K562 (cell line): ENCODE data around the gene CTCFL. TPM values are rescaled to one million over a fixed set of nuclear protein-coding genes. Genes with fewer than 3 reads are reported as not detected.

Experiments used
- ATAC-seq: fragments of 200-7000 bp; cut with Tn5 transposase; 3 replicates; pipeline ENCODE4 v1.9.1; 2020; ENCODE audit warnings: moderate library complexity
- BruUV-seq: library from RNA; stranded (reverse); fragments of 400-500 nt; replicated peaks from 2 replicates; lab custom pipeline; 2021; lab: Mats Ljungman, UMichigan
- CTCF ChIA-PET: fragments of 300-600 bp; formaldehyde crosslinking; extraction: SDS; loops from one replicate; lab custom pipeline; 2021; ENCODE audit warnings: low intra/inter-chr PET ratio; lab: Yijun Ruan, JAX
- POLR2A ChIA-PET: fragments of 300-600, 350-650 bp; sonication (Branson Sonifier 250); formaldehyde crosslinking; extraction: SDS; loops from one replicate; lab custom pipeline; 2021; ENCODE audit warnings: antibody characterized with exemption, inconsistent platforms; lab: Yijun Ruan, JAX
- DNase-seq, 4 experiments: peaks; one replicate each; pipeline versions ENCODE4 v3.0.0 to v3.0.0-alpha.2; 2011 to 2018; ENCODE audit warnings: low spot score in 3 of 4, mixed read lengths in 3 of 4; ENCODE audit errors: extremely low read depth in 1 of 4
- FAIRE-seq: peaks from 2 replicates; lab custom pipeline; 2011; peaks lifted over from hg19 to GRCh38; lab: Jason Lieb, UNC
- H2AFZ ChIP-seq: 2 replicates; pipeline ENCODE4 v1.6.0; 2011; ENCODE audit warnings: low read depth, low read length, control low read depth, inconsistent platforms
- H3K27ac ChIP-seq: fragments of 200-600 bp; 3 replicates; pipeline ENCODE4 v1.8.0; 2011; ENCODE audit warnings: low read depth, mild to moderate bottlenecking, control low read depth, inconsistent platforms, low read length, moderate library complexity, mixed read lengths; ENCODE audit errors: extremely low read depth
- H3K27me3 ChIP-seq, 2 experiments: fragments of 300-600 bp in 1 of 2; 2 replicates in 1 of 2; 3 replicates in 1 of 2; pipeline versions ENCODE4 v1.6.0 to v1.8.0; 2011; ENCODE audit warnings: inconsistent platforms in 2 of 2, low read length in 2 of 2, mild to moderate bottlenecking in 1 of 2, mixed read lengths in 1 of 2, moderate library complexity in 1 of 2; ENCODE audit not compliant: control insufficient read depth in 2 of 2, insufficient read depth in 2 of 2
- H3K36me3 ChIP-seq: fragments of 300-600 bp; 3 replicates; pipeline ENCODE4 v1.8.0; 2011; ENCODE audit warnings: mild to moderate bottlenecking, low read length, inconsistent platforms; ENCODE audit not compliant: control insufficient read depth, insufficient read depth
- H3K4me1 ChIP-seq, 2 experiments: fragments of 200-600 bp in 1 of 2; replicated peaks in 1 of 2; 2 replicates in 1 of 2; 3 replicates in 1 of 2; pipeline versions ENCODE4 v1.5.1 to v1.8.0; 2011; ENCODE audit warnings: inconsistent platforms in 2 of 2, low read length in 2 of 2, mild to moderate bottlenecking in 1 of 2, mixed read lengths in 1 of 2, moderate library complexity in 1 of 2; ENCODE audit not compliant: control insufficient read depth in 2 of 2, insufficient read depth in 2 of 2
- H3K4me2 ChIP-seq: 2 replicates; pipeline ENCODE4 v1.6.1; 2011; ENCODE audit warnings: low read length, control low read depth, inconsistent platforms, mixed read lengths; ENCODE audit not compliant: insufficient read depth
- H3K4me3 ChIP-seq: fragments of 200-600 bp; sonication (generic), shearing (Covaris generic); 2 replicates; pipeline ENCODE4 v1.5.1; 2016; ENCODE audit warnings: control low read depth, inconsistent platforms
- H3K79me2 ChIP-seq: fragments of 200-600 bp; 3 replicates; pipeline ENCODE4 v1.8.0; 2011; ENCODE audit warnings: low read length, inconsistent platforms; ENCODE audit not compliant: control insufficient read depth, insufficient read depth
- H3K9ac ChIP-seq, 2 experiments: 2 replicates each; pipeline versions ENCODE4 v1.6.0 to v1.6.1; 2011; ENCODE audit warnings: low read depth in 2 of 2, low read length in 2 of 2, control low read depth in 1 of 2, inconsistent platforms in 1 of 2, mild to moderate bottlenecking in 1 of 2, mixed read lengths in 1 of 2; ENCODE audit not compliant: insufficient read depth in 1 of 2
- H3K9me1 ChIP-seq: one replicate; pipeline ENCODE4 v1.6.0; 2011; ENCODE audit warnings: inconsistent platforms, mild to moderate bottlenecking, low read length, moderate library complexity; ENCODE audit not compliant: control insufficient read depth, insufficient read depth
- H3K9me3 ChIP-seq: replicated peaks from 2 replicates; pipeline ENCODE4 v1.5.1; 2011; ENCODE audit warnings: low read depth, low read length, inconsistent platforms; ENCODE audit not compliant: control insufficient read depth, insufficient read depth
- H4K20me1 ChIP-seq: replicated peaks from 2 replicates; pipeline ENCODE4 v1.6.1; 2011; ENCODE audit warnings: low read length, inconsistent platforms, mixed read lengths; ENCODE audit not compliant: control insufficient read depth, insufficient read depth
- MAZ ChIP-seq, 2 experiments: fragments of 450-650 bp in 1 of 2; sonication (generic) in 1 of 2; formaldehyde crosslinking; IDR thresholded peaks in 1 of 2; conservative IDR thresholded peaks in 1 of 2; 2 replicates each; pipeline versions ENCODE4 v1.4.0 to v1.5.0; 2020; ENCODE audit warnings: mild to moderate bottlenecking in 1 of 2, missing genetic modification reagents in 1 of 2
- PTRF ChIP-seq: fragments of 450-650 bp; IDR thresholded peaks from 2 replicates; pipeline ENCODE4 v1.6.1; 2016; ENCODE audit warnings: mild to moderate bottlenecking, missing genetic modification characterization, missing compliant biosample characterization
- SPI1 ChIP-seq: IDR thresholded peaks from 2 replicates; pipeline ENCODE4 v1.6.1; 2011; ENCODE audit warnings: low read depth, low read length, control low read depth, borderline replicate concordance
- WGBS: fragments of 100-300 bp; shearing (Covaris generic); methylation state at CpG from one replicate; pipeline ENCODE4 v1.1.6; 2016; ENCODE audit warnings: low coverage, mixed read lengths; ENCODE audit not compliant: insufficient coverage; ENCODE audit errors: missing lambda C conversion rate; 5-methylcytosine and 5-hydroxymethylcytosine counted together
- in situ Hi-C: fragments of 300-500 bp; cut with MboI; formaldehyde crosslinking; loops from 4 replicates; pipeline ENCODE4 v1.15.0; 2018; ENCODE audit warnings: inconsistent platforms, mixed read lengths
- intact Hi-C: fragments of 100-400 bp; cut with micrococcal nuclease; formaldehyde crosslinking; loops from 2 replicates; pipeline ENCODE4 v1.14.2; 2022
- polyA plus RNA-seq, 8 experiments: library from polyadenylated mRNA; depleted of rRNA in 4 of 8; stranded (reverse) in 5 of 8; unstranded in 3 of 8; fragments of >200 nt; fragmentation: Nextera tagmentation in 2 of 8; fragmentation: Illumina TruSeq in 1 of 8; extraction: Ambion mirVana in 2 of 8; extraction: Trizol in 1 of 8; gene quantifications; 2 replicates each; pipeline versions ENCODE4 v1.2.1 to v1.2.3, GENCODE V29; 2011 to 2014; ENCODE audit warnings: inconsistent platforms in 1 of 8, missing spikeins in 1 of 8
- total RNA-seq, 7 experiments: library from RNA; depleted of rRNA in 6 of 7; stranded (reverse); fragments of >200 nt in 6 of 7; fragmentation: Illumina TruSeq in 2 of 7; extraction: Trizol in 2 of 7; gene quantifications; 2 replicates each; pipeline versions ENCODE4 v1.2.1 to v1.2.3, GENCODE V29; 2011 to 2021; ENCODE audit warnings: low replicate concordance in 1 of 7
- TF ChIP-seq, protein P1 (sequence below): fragments of 450-650 bp; IDR thresholded peaks from 2 replicates; pipeline ENCODE4 v1.7.0; 2016; ENCODE audit warnings: borderline replicate concordance

The CTCFL gene
- total and polyA plus RNA-seq, 9 of the 15 experiments (the other 6 are each of a cell fraction or from before 2014, with no cell fraction given): 42.4 to 188 (median 111) TPM

GRCh38 chr20:57471496-57472372 lies 53.2 kb downstream of the CTCFL start:
- ATAC-seq: no peak
- Histone ChIP-seq H3K27ac (no peak overlapping the region), H3K4me2 (no peak overlapping the region), H3K79me2 (no peaks in the 10 kb centered on the region), H3K4me1 (peaks cover 8 to 28% of the 10 kb centered on the region in 2 experiments; a peak in 4 of 5 replicates), H3K36me3 (no peaks in the 10 kb centered on the region), H3K9me1 (no peaks in the 10 kb centered on the region), H3K9ac (no peak overlapping the region), H3K9me3 (no peaks in the 10 kb centered on the region), H2AFZ (no peak overlapping the region), H3K4me3 (no peak overlapping the region), H4K20me1 (no peaks in the 10 kb centered on the region), H3K27me3 (no peaks in the 10 kb centered on the region; a peak in 2 of 5 replicates)
- ChIA-PET POLR2A (interaction anchor here (0.6 to 0.7 kb wide), 2 partner anchors 56 to 87 kb away, joined by 3 to 4 read pairs; no protein-coding TSS in a partner anchor), CTCF (no interaction called here)
- TF ChIP-seq SPI1: no peak
- TF ChIP-seq MAZ (CRISPR knock-in tag; conservative IDR thresholded peaks at IDR 0.05 in 1 of 2, IDR thresholded peaks at IDR 0.05 in 1 of 2): no peak
- TF ChIP-seq, protein P1, sequence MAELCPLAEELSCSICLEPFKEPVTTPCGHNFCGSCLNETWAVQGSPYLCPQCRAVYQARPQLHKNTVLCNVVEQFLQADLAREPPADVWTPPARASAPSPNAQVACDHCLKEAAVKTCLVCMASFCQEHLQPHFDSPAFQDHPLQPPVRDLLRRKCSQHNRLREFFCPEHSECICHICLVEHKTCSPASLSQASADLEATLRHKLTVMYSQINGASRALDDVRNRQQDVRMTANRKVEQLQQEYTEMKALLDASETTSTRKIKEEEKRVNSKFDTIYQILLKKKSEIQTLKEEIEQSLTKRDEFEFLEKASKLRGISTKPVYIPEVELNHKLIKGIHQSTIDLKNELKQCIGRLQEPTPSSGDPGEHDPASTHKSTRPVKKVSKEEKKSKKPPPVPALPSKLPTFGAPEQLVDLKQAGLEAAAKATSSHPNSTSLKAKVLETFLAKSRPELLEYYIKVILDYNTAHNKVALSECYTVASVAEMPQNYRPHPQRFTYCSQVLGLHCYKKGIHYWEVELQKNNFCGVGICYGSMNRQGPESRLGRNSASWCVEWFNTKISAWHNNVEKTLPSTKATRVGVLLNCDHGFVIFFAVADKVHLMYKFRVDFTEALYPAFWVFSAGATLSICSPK: no peak
- no peak for TF ChIP-seq PTRF (tag)
- 25% methylated on average over 8 of the region's 12 CpGs for WGBS
- BruUV-seq: no TSS peak
- intact Hi-C loops (no loop called here), in situ Hi-C loops (no loop called here)
- no peak for DNase-seq
- FAIRE-seq: no peak
